Skeletal muscle satellite cell (primary cell): ENCODE results near the gene LRMDA.

Experiments used
- H3K27me3 ChIP-seq: 2 replicates; pipeline ENCODE4 v1.7.0; 2013; ENCODE audit warnings: low read length; ENCODE audit not compliant: control insufficient read depth, insufficient read depth
- H3K36me3 ChIP-seq: 2 replicates; pipeline ENCODE4 v1.7.0; 2013; ENCODE audit warnings: mild to moderate bottlenecking, control low read depth, low read length; ENCODE audit not compliant: insufficient read depth
- H3K4me1 ChIP-seq: 2 replicates; pipeline ENCODE4 v1.7.0; 2013; ENCODE audit warnings: low read length; ENCODE audit not compliant: control insufficient read depth, insufficient read depth
- H3K4me2 ChIP-seq: 2 replicates; pipeline ENCODE4 v1.7.0; 2013; ENCODE audit warnings: mild to moderate bottlenecking, low read length
- H3K4me3 ChIP-seq: 2 replicates; pipeline ENCODE4 v1.7.0; 2013; ENCODE audit warnings: low read length
- H3K9ac ChIP-seq: 2 replicates; pipeline ENCODE4 v1.7.0; 2013; ENCODE audit warnings: mild to moderate bottlenecking, low read depth, low read length, moderate library complexity
- H3K9me3 ChIP-seq: replicated peaks from 2 replicates; pipeline ENCODE4 v1.7.0; 2013; ENCODE audit warnings: mild to moderate bottlenecking, control low read depth, low read length

The LRMDA gene

DNA sequence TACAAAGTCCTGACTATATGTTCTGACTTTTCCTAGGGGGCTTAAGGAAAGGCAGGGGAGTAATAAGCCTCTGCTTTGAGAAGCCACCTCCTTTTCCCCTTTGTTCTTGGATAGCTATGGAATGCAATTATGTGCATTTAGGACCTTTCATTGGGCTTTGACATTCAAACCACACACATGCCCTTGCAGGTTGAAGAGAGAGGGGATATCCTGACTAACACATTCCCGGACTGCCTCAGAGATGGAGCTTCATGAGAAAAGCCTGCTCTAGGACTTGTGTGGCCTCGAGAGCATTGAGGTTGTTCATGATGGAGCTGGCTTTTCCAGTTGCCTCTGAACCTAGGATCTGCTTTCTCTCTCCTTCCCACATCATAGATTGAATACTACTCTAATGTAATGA, 694.5 kb downstream of the LRMDA start:
- peaks cover 11% of the 10 kb centered on the region for H3K27me3 ChIP-seq

DNA sequence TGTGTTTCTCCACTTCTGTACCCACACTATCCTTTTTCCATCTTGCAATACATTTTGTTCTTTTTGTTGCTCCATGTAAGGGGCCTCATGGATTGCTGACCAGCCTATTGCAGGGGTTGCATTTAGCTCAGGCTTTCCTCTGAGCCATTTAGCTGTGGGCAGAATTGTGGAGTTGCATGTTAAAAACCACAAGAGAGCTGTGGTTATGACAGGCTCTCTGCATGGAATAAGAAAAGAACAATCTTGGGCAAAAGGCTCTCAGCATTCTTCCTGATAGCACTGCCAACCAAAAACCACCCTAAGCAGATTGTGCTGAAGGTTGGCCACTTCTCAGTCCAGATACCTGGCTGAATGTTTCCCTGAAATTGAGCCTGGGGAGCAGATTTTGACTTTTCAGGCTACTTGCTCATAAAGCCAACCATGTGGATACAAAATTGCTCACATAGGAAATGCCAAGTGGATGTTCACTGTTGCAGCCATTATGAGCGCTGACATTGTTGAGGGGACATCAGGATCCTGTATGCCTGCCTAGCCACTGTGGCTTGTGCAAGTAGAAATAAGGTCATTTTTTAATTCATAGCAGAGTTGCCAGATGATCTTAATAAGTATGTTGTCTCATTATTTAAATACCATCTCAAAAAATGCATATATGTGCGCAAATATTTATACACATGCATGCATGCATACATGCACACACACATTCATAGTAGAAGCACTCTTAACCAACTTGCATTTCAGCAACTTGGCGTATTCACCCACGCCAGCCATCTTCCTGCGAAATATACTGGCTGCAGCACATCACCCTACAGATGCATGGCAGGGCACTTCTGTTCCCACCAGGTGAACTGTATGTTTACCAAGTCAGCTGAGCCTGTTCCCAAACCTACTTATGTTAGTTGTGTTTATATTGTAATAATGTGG, 695.4 kb downstream of the LRMDA start:
- peaks cover 11% of the 10 kb centered on the region for H3K27me3 ChIP-seq
- H3K4me1 ChIP-seq, result no peaks in the 10 kb centered on the region
- H3K9me3 ChIP-seq, result no peaks in the 10 kb centered on the region
- H3K9ac ChIP-seq, result no peak overlapping the region
- no peaks in the 10 kb centered on the region for H3K36me3 ChIP-seq
- no peak overlapping the region for H3K4me3 ChIP-seq
- no peak overlapping the region for H3K4me2 ChIP-seq

More for the DNA sequence above, 694.5 kb downstream of the LRMDA start:
- Histone ChIP-seq H3K9me3 (no peaks in the 10 kb centered on the region), H3K36me3 (no peaks in the 10 kb centered on the region), H3K4me2 (no peak overlapping the region), H3K4me3 (no peak overlapping the region), H3K9ac (no peak overlapping the region), H3K4me1 (no peaks in the 10 kb centered on the region)

DNA sequence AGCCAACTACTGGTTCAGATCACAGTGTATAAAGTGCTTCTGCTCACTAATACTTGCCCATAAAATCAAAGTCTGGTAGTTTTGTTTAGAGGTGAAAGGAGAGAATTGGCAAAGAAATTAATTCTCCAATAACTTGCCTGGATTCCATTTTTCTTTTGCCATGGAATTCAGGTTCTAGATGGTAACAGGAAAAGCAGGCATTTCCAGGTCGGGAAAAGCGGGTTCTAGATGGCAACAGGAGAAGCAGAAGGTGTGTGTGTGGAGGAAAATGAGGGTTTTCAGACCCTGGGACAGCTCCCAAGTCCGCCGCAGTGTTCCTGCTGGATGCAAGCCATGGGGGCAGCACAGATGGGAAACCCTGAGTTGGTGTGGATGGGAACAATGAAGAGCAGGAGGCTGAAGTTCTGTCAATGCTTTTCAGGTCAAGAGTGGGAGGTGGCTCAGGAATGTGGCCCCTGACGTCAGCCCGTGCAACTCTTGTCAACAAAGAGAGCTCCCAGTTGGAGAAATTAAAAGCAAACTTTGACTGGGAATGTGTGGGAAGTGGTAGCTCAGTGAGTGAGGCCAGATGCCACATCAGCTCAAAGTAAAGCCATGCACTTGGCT, 696.7 kb downstream of the LRMDA start:
- Histone ChIP-seq H3K4me2 (no peak overlapping the region), H3K4me1 (no peaks in the 10 kb centered on the region), H3K9me3 (no peaks in the 10 kb centered on the region), H3K9ac (no peak overlapping the region), H3K36me3 (no peaks in the 10 kb centered on the region), H3K4me3 (no peak overlapping the region), H3K27me3 (peaks cover 11% of the 10 kb centered on the region)

DNA sequence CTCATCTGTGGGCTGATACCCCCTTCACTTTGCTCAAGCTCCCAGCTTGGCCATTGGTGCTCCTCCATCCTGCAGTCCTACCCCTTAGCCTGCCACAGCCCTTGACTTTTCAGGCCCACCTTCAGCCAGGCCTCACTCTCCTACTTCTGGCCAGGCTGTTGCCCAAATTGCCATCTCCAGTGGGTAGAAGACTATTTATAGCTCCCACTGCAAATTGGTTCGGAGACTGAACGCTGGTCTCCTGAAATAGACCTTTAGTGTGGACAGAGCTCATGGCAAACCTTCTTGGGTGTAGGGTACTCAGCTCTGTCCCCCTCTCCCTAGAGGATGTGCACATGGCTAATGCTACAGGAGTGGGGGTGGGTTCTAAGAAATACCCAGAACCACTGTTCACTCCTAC, 697.8 kb downstream of the LRMDA start:
- Histone ChIP-seq H3K4me2 (no peak overlapping the region), H3K4me1 (no peaks in the 10 kb centered on the region), H3K36me3 (no peaks in the 10 kb centered on the region), H3K4me3 (no peak overlapping the region), H3K9ac (no peak overlapping the region), H3K9me3 (no peaks in the 10 kb centered on the region), H3K27me3 (peaks cover 11% of the 10 kb centered on the region)

DNA sequence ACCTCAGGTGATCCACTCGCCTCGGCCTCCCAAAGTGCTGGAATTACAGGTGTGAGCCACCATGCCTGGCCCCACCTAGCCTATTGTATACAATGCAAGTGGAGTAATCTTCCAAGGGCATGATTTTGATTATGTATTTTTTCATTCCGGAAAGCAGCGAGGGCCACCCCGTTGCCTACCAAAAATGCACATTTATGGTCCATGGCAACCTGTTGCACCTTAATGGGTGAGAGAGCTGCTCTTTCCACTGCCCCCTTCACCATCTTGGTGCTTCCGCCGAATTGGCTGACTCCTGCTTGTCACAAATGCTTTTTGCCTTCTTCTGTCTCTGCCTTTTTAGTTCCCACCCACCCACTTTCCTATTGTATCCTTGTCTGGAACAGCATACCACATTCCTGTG, 699.5 kb downstream of the LRMDA start:
- Histone ChIP-seq H3K36me3 (no peaks in the 10 kb centered on the region), H3K4me2 (no peak overlapping the region)

DNA sequence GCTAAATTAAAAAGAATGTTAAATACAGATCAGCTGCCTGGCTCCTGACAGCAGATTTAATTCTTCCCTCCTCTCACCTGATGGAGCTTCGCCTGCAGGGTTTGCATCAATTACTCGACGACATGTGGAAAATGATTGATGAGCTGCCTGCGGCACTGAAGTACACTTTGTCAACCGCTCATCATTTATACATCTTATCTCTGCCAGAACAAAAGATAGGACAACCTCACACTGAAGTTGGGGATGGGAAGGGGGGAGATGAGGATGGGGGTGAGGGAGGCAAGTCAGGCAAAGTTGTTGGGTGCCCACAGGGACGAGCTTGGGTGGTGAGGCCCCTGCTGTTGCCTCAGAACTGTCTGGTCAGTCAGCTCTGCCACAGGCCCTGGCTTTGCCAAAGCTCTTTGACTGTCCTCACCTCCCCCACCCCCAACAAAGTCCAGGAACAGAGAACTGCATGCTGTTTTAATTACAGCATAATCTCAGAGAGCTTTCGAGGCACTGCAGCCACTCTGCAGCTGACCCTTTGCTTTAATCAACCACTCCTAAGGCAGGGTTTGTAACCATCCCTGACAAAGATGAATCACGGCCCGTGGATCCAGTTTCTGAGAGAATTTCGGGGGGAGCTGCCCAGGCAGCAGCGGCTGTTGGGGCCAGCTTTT, 702.3 kb downstream of the LRMDA start:
- H3K27me3 ChIP-seq, result no peaks in the 10 kb centered on the region
- no peaks in the 10 kb centered on the region for H3K9me3 ChIP-seq
- no peak overlapping the region for H3K4me3 ChIP-seq
- H3K4me2 ChIP-seq, result no peak overlapping the region
- no peak overlapping the region for H3K9ac ChIP-seq
- H3K4me1 ChIP-seq, result no peaks in the 10 kb centered on the region
- no peaks in the 10 kb centered on the region for H3K36me3 ChIP-seq

More for the DNA sequence above, 699.5 kb downstream of the LRMDA start:
- no peaks in the 10 kb centered on the region for H3K4me1 ChIP-seq
- no peaks in the 10 kb centered on the region for H3K9me3 ChIP-seq
- peaks cover 7% of the 10 kb centered on the region for H3K27me3 ChIP-seq
- no peak overlapping the region for H3K4me3 ChIP-seq
- H3K9ac ChIP-seq, result no peak overlapping the region

DNA sequence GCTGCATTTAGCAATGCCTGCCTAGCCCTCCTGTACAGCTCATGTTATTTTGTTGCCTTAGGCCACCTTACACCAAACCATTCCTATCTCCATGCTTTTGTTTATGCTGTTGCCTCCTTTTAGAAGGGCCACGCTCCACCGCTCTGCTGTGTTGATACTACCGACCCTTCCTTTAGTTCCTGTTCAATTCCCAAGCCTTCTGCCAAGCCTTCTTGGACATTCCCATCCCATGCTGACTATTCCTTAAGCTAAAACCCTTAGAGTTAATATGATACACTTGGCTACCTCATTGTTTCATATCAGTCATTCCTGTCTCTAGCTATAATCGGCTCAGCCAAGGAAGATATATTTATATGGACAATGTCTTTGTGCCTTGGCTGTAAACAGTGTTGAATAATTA, 705.5 kb downstream of the LRMDA start:
- H3K4me3 ChIP-seq, result no peak overlapping the region
- no peak overlapping the region for H3K4me2 ChIP-seq
- H3K27me3 ChIP-seq, result peaks cover 2% of the 10 kb centered on the region
- H3K9ac ChIP-seq, result no peak overlapping the region
- no peaks in the 10 kb centered on the region for H3K9me3 ChIP-seq
- no peaks in the 10 kb centered on the region for H3K36me3 ChIP-seq
- no peaks in the 10 kb centered on the region for H3K4me1 ChIP-seq

DNA sequence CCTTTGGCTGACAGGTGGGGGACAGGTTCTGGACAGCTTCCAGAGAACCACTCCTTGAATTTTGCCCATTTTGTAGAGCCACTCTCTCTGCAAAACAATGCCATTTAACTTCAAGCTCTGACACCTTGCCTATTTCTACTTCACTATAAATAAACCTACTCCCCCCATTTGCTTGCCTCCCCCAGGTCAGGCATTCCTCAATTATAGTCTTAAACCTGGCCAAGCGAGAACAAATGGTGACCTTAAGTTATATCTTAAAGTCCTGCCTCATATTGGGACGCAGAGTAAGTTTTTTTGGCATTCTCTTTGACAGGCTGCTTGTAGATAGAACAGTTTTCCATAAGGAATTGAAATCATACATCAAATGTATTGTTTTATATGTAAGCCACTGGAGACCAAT, 706.9 kb downstream of the LRMDA start:
- Histone ChIP-seq H3K27me3 (peaks cover 3% of the 10 kb centered on the region), H3K9ac (no peak overlapping the region), H3K9me3 (no peaks in the 10 kb centered on the region), H3K4me2 (no peak overlapping the region), H3K36me3 (no peaks in the 10 kb centered on the region), H3K4me3 (no peak overlapping the region), H3K4me1 (no peaks in the 10 kb centered on the region)

DNA sequence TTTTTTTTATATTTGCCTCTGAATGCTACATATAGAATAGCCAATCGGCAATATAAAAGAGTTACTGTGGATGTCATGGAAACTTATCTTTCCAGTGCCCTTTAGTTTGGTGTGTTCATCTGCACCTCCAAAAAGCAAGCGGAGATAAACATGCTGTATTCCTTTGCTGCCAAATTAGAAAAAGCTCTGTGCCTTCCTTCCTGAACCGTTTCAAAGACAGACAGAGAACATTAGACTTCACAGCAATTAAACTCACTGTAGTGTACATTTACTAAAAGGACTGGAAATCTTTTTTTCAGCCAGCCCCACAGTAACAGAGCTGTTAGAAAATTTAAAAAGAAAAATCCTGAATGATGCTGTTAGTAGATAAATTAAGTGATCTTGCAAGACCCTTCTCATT, 707.5 kb downstream of the LRMDA start:
- Histone ChIP-seq H3K4me2 (no peak overlapping the region), H3K4me1 (no peaks in the 10 kb centered on the region)

DNA sequence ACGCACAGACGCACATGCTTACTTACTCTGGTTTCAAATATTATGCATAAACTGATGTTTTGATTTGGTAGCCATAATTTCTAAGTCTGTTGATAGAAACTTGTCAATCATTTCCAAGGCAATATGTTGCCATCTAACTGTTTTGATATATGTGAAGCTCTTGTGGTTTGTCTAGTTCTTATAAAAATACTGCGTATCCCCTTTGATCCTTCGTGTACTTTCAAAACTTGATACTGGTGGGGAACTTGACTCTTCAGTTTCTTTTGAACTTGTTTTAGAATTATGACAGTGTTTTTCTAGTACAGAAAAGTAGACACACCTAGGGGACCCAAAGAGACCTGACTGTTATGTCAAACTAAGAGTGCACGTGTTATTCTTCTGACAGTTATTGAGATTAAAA, 708.0 kb downstream of the LRMDA start:
- H3K4me2 ChIP-seq, result no peak overlapping the region
- H3K9me3 ChIP-seq, result no peaks in the 10 kb centered on the region
- H3K27me3 ChIP-seq, result peaks cover 3% of the 10 kb centered on the region
- H3K36me3 ChIP-seq, result no peaks in the 10 kb centered on the region
- H3K9ac ChIP-seq, result no peak overlapping the region
- H3K4me1 ChIP-seq, result no peaks in the 10 kb centered on the region
- H3K4me3 ChIP-seq, result no peak overlapping the region

More for the DNA sequence above, 707.5 kb downstream of the LRMDA start:
- Histone ChIP-seq H3K36me3 (no peaks in the 10 kb centered on the region), H3K9me3 (no peaks in the 10 kb centered on the region), H3K4me3 (no peak overlapping the region), H3K9ac (no peak overlapping the region), H3K27me3 (peaks cover 3% of the 10 kb centered on the region)

DNA sequence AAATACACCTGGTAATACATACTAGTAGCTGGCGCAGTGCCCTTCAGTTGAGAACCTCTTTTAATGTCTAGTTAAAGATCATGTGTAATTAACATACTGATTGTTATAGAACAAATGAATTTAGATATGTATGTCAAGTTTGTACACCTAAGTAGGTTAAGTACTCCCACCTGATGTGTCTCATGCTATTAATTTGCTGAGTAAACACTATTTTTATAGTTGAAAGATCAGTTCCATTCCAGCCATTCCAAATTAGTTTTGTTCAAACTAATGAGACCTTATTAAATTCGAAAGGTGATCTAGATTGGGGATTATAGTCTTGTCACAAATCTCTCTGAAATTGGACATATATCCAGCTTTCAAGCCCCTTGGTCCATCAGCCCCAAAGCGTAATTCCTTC, 710.0 kb downstream of the LRMDA start:
- H3K9me3 ChIP-seq, result no peaks in the 10 kb centered on the region
- no peaks in the 10 kb centered on the region for H3K4me1 ChIP-seq
- H3K4me3 ChIP-seq, result no peak overlapping the region
- peaks cover 3% of the 10 kb centered on the region for H3K27me3 ChIP-seq
- H3K36me3 ChIP-seq, result no peaks in the 10 kb centered on the region
- H3K9ac ChIP-seq, result no peak overlapping the region
- no peak overlapping the region for H3K4me2 ChIP-seq
